AG08396 (cell line): ENCODE results near the gene WNT6.

Source experiments
- DNase-seq: peaks from one replicate; pipeline ENCODE4 v3.0.0; 2012; ENCODE audit warnings: low spot score, mixed read lengths

The WNT6 gene

DNA sequence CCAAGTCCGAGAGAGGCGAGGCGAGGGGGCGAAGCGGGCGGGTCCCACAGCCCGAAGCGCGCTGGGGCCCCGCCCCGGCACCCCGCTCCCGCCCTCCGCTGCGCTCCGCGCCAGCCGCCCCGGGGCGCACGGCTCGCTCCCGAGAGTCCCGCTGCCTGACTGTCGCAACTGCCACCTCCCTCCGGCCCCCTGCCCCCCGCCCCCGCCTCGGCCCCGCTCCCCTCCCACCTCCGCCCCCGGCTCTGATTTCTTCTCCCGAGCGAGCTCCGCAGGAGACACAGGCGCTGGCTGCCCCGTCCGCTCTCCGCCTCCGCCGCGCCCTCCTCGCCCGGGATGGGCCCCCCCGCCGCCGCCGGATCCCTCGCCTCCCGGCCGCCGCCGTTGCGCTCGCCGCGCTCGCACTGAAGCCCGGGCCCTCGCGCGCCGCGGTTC is at the start of gene WNT6:
Gene WNT6, plus strand, starts transcription at position 250 of the 432 bp plus-strand sequence. CDS start 233 bp downstream, outside the sequence.
- DNase-seq: no peak

GRCh38 chr2:218810256-218810655 is 49.3 kb upstream of the WNT6 start:
- DNase-seq: no peak

DNA sequence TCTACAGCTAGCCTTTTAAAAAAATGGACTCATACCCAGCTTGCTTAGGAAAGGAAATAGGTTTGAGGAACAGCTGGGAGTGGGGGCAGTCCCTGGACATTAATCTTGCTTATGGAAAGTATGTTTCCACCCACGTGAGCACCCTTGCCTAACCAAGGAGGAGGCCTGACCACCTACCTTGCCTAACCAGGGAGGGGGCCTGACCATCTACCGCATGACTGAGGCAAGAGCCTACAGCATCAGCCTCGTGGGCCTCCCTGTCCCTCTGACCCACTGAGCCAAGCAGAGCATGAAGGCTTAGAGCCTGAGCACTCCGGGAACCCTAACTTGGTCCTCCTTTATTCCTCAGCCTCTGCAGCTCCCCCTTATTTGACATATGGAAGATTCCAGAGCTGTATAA is 48.2 kb upstream of the WNT6 start:
- no peak for DNase-seq

GRCh38 chr2:218812096-218812815 is 47.3 kb upstream of the WNT6 start:
- no peak for DNase-seq

GRCh38 chr2:218812861-218813260 is 46.7 kb upstream of the WNT6 start:
- DNase-seq: no peak

- DNase-seq: no peak
Observed at GRCh38 chr2:218813771-218814460, 45.7 kb upstream of the WNT6 start.

DNA sequence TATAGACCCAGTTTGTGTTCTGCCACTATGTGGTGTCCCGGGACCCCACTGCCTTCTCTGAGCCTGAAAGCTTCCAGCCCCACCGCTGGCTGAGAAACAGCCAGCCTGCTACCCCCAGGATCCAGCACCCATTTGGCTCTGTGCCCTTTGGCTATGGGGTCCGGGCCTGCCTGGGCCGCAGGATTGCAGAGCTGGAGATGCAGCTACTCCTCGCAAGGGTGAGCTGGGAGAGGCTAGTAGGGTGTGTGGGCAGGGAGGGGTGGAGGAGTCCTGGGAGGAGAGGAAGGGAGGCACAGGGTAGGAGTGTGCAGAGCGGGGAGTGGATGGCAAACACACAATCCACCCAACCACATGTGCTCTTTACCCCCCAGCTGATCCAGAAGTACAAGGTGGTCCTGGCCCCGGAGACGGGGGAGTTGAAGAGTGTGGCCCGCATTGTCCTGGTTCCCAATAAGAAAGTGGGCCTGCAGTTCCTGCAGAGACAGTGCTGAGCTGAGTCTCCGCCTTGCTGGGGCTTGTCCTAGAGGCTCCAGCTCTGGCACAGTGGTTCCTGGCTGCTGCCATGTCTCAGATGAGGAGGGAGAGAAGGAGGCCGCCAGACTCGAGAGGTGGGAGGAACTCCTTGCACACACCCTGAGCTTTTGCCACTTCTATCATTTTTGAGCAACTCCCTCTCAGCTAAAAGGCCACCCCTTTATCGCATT is 44.9 kb upstream of the WNT6 start:
- no peak for DNase-seq

DNA sequence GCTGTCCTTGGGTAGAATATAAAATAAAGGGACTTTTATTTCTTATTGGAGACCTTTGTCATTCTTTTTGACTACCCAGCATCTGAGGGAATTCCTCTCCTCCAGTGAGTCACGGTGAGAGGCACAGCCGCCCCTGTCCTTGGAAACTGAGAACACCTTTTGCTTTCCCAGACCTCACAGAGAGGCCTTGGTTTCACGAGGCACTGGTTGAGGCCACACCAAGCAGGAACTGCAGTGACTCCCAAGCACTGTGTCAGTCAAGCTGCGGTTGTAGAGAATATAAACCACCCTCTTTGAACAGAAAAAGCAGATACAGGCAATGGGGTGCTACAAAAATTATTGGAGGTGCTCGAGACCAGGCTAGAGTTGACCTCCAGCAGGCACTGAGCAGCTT is 44.4 kb upstream of the WNT6 start:
- DNase-seq: no peak

DNA sequence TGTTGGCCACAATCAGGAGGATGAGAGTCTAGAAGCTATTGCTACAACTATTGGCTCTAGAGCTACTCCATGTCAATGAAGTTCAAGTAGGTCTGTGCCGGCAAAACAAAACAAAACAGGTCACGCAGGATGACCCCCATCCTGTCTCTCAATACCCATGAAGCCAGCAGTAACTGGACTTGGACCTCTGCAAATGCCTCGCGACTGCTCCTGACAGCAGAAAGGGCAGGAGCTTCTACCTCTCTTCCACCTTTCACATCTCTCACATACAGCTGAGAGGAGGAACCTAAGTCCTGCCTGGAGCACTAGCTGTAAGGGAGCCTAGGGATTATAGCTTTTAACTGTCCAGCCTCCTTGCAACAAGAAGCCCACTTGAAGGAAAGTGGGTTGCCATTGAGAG is 44.0 kb upstream of the WNT6 start:
- DNase-seq: no peak

GRCh38 chr2:218816561-218817011 is 43.0 kb upstream of the WNT6 start:
- no peak for DNase-seq

GRCh38 chr2:218819093-218819492 is 40.5 kb upstream of the WNT6 start:
- DNase-seq: no peak

DNA sequence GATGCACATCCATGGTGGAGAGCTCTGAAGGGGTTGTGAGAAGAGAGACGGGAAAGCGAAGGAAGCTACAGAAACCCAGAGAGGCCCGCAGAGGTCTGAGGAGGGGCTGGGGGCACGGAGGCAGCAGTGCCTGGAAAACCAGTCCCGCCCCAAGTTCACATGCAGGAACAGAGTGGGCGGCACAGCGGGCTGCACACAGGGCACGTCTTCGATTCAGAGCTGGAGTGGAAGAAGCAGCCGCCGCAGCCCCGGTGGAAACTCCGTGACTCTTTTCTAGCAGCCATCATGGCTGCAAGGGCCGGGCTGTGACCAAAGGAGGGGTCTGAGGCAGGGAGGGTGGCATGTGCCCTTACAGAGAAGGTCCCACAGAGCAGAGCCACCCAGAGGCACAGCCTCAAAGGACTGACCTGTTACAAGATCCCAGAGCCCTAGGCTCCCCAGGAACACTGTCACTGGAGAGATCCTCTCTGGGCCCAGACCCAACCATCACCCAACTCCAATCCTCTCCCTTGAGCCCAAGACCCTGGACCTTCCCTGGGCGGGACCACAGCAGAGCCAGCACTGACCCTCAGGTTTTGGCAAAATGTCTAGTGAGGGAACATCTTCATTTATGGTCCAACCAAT is 38.7 kb upstream of the WNT6 start:
- no peak for DNase-seq

DNA sequence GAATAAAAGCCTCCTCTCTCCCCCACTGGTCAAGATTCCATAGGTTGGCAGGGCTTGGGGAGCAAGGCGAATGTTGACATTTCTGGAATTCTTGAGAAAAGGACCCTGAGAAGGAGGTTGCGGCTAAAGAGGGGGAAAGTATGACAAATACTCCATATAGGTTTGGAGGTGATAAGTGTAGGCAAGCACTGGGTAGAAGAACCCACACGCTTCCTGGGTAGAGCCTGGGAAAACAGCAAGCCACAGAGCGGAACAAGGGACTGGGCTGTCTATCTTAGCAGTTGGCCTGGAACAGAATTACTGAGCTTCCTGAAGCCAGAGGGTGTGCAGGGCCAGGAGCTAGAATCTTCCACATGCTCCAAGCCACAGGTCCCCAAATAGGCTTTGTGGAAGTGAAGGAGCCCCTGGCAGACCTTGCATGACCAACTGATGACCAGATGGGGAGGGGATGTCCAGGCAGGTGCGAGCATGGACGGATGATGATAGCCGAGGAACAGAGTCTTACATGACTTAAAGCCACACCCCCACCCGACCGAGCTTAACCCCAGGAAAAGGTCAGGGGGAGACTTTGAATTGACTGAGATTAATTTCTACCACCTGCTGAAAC is 37.9 kb upstream of the WNT6 start:
- no peak for DNase-seq

GRCh38 chr2:218822622-218823021 is 37.0 kb upstream of the WNT6 start:
- no peak for DNase-seq

GRCh38 chr2:218823196-218823855 is 36.3 kb upstream of the WNT6 start:
- no peak for DNase-seq

- DNase-seq: no peak
Observed at GRCh38 chr2:218824004-218824403, 35.6 kb upstream of the WNT6 start.

DNA sequence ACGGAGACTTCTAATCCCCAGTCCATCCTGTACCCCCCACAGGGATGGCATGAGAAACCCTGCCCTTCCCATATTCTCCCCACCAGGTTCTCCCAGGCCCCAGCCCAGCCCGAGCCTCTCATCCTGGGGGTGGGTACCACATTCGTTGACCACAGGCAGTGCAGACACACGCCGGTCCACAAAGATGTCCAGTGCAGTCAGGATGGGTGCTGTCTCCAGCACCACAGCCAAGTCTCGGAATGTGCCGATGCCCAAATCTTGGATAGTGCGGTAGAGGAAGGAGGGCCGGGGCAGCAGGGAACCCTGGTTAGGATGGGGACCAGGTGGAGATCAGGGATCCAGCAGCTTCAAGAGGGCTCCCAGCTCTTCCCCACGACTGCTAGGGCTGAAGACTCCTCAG is 32.8 kb upstream of the WNT6 start:
- DNase-seq: no peak

- DNase-seq: no peak
Observed at GRCh38 chr2:218827701-218828476, 31.7 kb upstream of the WNT6 start.

DNA sequence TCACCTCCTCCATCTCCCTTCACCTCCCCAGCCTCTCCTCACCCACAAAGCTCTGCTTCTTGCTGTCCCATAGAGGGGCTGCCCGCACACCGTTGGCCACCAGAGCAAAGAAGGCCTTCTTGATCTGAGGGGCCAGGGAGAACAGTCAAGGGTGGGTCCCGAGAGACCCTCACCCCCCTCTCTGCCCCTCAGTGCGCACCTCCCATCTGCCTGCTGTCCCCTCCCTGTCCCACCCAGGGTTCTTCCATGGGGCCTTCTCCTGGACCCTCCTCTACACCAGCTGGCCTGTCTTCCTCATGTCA is 31.2 kb upstream of the WNT6 start:
- no peak for DNase-seq

DNA sequence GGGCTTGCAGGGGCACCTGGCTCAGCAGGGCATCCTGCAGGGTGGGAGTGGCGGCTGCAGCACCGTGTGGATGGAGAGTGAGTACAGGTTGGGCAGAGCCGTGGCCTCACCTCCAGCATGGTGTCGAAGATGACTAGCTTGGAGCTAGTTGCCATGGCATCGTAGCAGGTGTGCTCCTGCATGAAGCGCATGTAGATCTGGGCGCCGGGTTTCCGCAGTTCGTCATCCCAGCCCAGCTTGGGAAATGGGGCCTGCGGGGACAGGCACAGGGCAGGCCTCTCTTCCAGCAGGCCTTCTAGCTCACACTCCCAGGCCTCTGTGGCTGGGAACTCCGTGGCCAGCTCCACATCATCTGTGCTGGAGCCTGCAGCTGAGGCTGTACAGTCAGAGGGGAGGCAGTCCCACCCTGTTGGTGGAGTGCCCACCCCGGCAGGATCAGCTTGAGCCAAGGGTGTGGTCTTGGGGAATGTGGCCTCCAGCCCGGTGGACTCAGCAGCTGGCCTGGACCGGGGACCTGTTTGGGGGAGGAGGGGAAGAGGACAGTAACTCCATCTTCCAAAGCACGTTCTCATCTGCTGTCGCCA is 29.6 kb upstream of the WNT6 start:
- DNase-seq: no peak
